HepG2 (cell line): ENCODE results near the gene FALEC. TPM values are rescaled to one million over a fixed set of nuclear protein-coding genes. Genes with fewer than 3 reads are reported as not detected.

Experiments used
- BCL3 ChIP-seq: sonication (generic); formaldehyde crosslinking; IDR thresholded peaks from 2 replicates; pipeline ENCODE4 v1.5.1; 2020; ENCODE audit warnings: mild to moderate bottlenecking, missing genetic modification reagents, moderate library complexity
- ELF1 ChIP-seq: sonication (generic); formaldehyde crosslinking; IDR thresholded peaks from 2 replicates; pipeline ENCODE4 v1.4.0; 2020; ENCODE audit warnings: missing genetic modification reagents
- FOSL1 ChIP-seq: sonication (generic); formaldehyde crosslinking; IDR thresholded peaks from 2 replicates; pipeline ENCODE4 v1.9.0; 2021; ENCODE audit warnings: missing genetic modification reagents, borderline replicate concordance
- LCORL ChIP-seq, 2 experiments: fragments of 450-650 bp in 1 of 2; sonication (generic) in 1 of 2; formaldehyde crosslinking in 1 of 2; IDR thresholded peaks; 2 replicates each; pipeline versions ENCODE4 v1.5.0 to v1.6.1; 2017 to 2020; ENCODE audit warnings: antibody characterized with exemption in 1 of 2, missing genetic modification reagents in 1 of 2
- MAZ ChIP-seq, 2 experiments: sonication (generic) in 1 of 2; formaldehyde crosslinking in 1 of 2; IDR thresholded peaks; 2 replicates each; pipeline versions ENCODE4 v1.5.0 to v1.6.1; 2012 to 2020; ENCODE audit warnings: low read depth in 2 of 2, mild to moderate bottlenecking in 2 of 2, borderline replicate concordance in 1 of 2, improper control_type of control experiment in 1 of 2, low read length in 1 of 2, missing genetic modification reagents in 1 of 2, moderate library complexity in 1 of 2
- PRMT3 ChIP-seq: sonication (generic); formaldehyde crosslinking; IDR thresholded peaks from 2 replicates; pipeline ENCODE4 v1.8.1; 2022; ENCODE audit warnings: low read depth, mild to moderate bottlenecking, moderate library complexity, missing genetic modification reagents, borderline replicate concordance
- SP1 ChIP-seq, 2 experiments: fragments of 450-650 bp in 1 of 2; sonication (generic) in 1 of 2; formaldehyde crosslinking in 1 of 2; IDR thresholded peaks; 2 replicates each; pipeline versions ENCODE4 v1.4.0 to v1.6.1; 2016 to 2020; ENCODE audit warnings: missing genetic modification reagents in 1 of 2
- SPEN ChIP-seq: sonication (generic); formaldehyde crosslinking; IDR thresholded peaks from 2 replicates; pipeline ENCODE4 v1.5.1; 2020; ENCODE audit warnings: low read depth, mild to moderate bottlenecking, missing genetic modification reagents
- TFAP4 ChIP-seq: sonication (generic); IDR thresholded peaks from 2 replicates; pipeline ENCODE4 v1.6.1; 2016; ENCODE audit warnings: low read depth, borderline replicate concordance
- ZNF121 ChIP-seq: sonication (generic); formaldehyde crosslinking; IDR thresholded peaks from 2 replicates; pipeline ENCODE4 v1.5.0; 2020; ENCODE audit warnings: mild to moderate bottlenecking, missing genetic modification reagents
- ZNF124 ChIP-seq: sonication (generic); formaldehyde crosslinking; IDR thresholded peaks from 2 replicates; pipeline ENCODE4 v1.4.0; 2020; ENCODE audit warnings: missing genetic modification reagents
- ZNF292 ChIP-seq: sonication (generic); formaldehyde crosslinking; IDR thresholded peaks from 2 replicates; pipeline ENCODE4 v1.8.1; 2022; ENCODE audit warnings: mild to moderate bottlenecking, low read depth, missing genetic modification reagents, borderline replicate concordance
- ZNF34 ChIP-seq: sonication (generic); formaldehyde crosslinking; IDR thresholded peaks from 2 replicates; pipeline ENCODE4 v1.4.0; 2020; ENCODE audit warnings: mild to moderate bottlenecking, missing genetic modification reagents, borderline replicate concordance
- ZNF557 ChIP-seq: sonication (generic); formaldehyde crosslinking; IDR thresholded peaks from 2 replicates; pipeline ENCODE4 v1.4.0; 2020; ENCODE audit warnings: missing genetic modification reagents
- ZNF563 ChIP-seq: sonication (generic); formaldehyde crosslinking; IDR thresholded peaks from 2 replicates; pipeline ENCODE4 v1.8.0; 2022; ENCODE audit warnings: mild to moderate bottlenecking, moderate library complexity, missing genetic modification reagents
- ZNF605 ChIP-seq: sonication (generic); formaldehyde crosslinking; IDR thresholded peaks from 2 replicates; pipeline ENCODE4 v1.8.0; 2022; ENCODE audit warnings: mild to moderate bottlenecking, missing genetic modification reagents
- ZSCAN21 ChIP-seq: sonication (generic); formaldehyde crosslinking; IDR thresholded peaks from 2 replicates; pipeline ENCODE4 v1.8.0; 2022; ENCODE audit warnings: mild to moderate bottlenecking, missing genetic modification reagents, moderate library complexity, borderline replicate concordance
- polyA plus RNA-seq, 8 experiments: library from polyadenylated mRNA; depleted of rRNA in 3 of 8; stranded (reverse) in 7 of 8; unstranded in 1 of 8; fragments of >200 nt; fragmentation: Illumina TruSeq in 4 of 8; extraction: Trizol in 4 of 8; gene quantifications; 2 replicates each; pipeline versions ENCODE4 v1.2.1 to v1.2.3, GENCODE V29; 2011 to 2016; ENCODE audit warnings: low read depth in 4 of 8, missing spikeins in 1 of 8, mixed read lengths in 1 of 8; ENCODE audit not compliant: insufficient read depth in 1 of 8
- total RNA-seq, 5 experiments: library from RNA; depleted of rRNA; stranded (reverse); fragments of >200 nt; fragmentation: Illumina TruSeq; extraction: Trizol; gene quantifications; 2 replicates each; pipeline ENCODE4 v1.2.3, GENCODE V29; 2016; ENCODE audit warnings: low read depth in 1 of 5
- TF ChIP-seq, protein P1 (sequence below): sonication (generic); formaldehyde crosslinking; IDR thresholded peaks from 2 replicates; pipeline ENCODE4 v1.9.0; 2021; ENCODE audit warnings: missing genetic modification reagents, mild to moderate bottlenecking, borderline replicate concordance
- TF ChIP-seq, protein P2 (sequence below): sonication (generic); formaldehyde crosslinking; IDR thresholded peaks from 2 replicates; pipeline ENCODE4 v1.4.0; 2020; ENCODE audit warnings: missing genetic modification reagents, borderline replicate concordance
- TF ChIP-seq, protein P3 (sequence below): IDR thresholded peaks from 2 replicates; pipeline ENCODE4 v1.6.1; 2016; ENCODE audit warnings: missing biosample characterization, missing genetic modification reagents, low read depth

Gene FALEC
- total and polyA plus RNA-seq, 2 of the 13 experiments (the other 11 are each of a cell fraction or from before 2014, with no cell fraction given) = 0.33 to 0.71 TPM

GRCh38 chr1:150562446-150563339 lies 47.1 kb downstream of the FALEC start (continued):
- TF ChIP-seq SP1 (IDR thresholded peaks at IDR 0.05) = no peak
- TF ChIP-seq SP1 (CRISPR knock-in tag; IDR thresholded peaks at IDR 0.05) = no peak
- TF ChIP-seq ZSCAN21 (CRISPR knock-in tag) = 0 out of 2 replicates have a peak, but pooled peaks have one; percentile 7
- TF ChIP-seq ZNF124 (CRISPR knock-in tag) = no peak
- no peak for TF ChIP-seq ZNF121
- TF ChIP-seq, protein P1, sequence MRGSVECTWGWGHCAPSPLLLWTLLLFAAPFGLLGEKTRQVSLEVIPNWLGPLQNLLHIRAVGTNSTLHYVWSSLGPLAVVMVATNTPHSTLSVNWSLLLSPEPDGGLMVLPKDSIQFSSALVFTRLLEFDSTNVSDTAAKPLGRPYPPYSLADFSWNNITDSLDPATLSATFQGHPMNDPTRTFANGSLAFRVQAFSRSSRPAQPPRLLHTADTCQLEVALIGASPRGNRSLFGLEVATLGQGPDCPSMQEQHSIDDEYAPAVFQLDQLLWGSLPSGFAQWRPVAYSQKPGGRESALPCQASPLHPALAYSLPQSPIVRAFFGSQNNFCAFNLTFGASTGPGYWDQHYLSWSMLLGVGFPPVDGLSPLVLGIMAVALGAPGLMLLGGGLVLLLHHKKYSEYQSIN (CRISPR knock-in tag) = no peak
- TF ChIP-seq, protein P2, sequence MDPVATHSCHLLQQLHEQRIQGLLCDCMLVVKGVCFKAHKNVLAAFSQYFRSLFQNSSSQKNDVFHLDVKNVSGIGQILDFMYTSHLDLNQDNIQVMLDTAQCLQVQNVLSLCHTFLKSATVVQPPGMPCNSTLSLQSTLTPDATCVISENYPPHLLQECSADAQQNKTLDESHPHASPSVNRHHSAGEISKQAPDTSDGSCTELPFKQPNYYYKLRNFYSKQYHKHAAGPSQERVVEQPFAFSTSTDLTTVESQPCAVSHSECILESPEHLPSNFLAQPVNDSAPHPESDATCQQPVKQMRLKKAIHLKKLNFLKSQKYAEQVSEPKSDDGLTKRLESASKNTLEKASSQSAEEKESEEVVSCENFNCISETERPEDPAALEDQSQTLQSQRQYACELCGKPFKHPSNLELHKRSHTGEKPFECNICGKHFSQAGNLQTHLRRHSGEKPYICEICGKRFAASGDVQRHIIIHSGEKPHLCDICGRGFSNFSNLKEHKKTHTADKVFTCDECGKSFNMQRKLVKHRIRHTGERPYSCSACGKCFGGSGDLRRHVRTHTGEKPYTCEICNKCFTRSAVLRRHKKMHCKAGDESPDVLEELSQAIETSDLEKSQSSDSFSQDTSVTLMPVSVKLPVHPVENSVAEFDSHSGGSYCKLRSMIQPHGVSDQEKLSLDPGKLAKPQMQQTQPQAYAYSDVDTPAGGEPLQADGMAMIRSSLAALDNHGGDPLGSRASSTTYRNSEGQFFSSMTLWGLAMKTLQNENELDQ (CRISPR knock-in tag) = no peak
- peak; percentile 33 for TF ChIP-seq ZNF605
- TF ChIP-seq ZNF563 (CRISPR knock-in tag) = no peak
- TF ChIP-seq TFAP4 = peak; percentile 70; the same call in 1 of the 2 replicates
- no peak for TF ChIP-seq FOSL1 (CRISPR knock-in tag)
- no peak for TF ChIP-seq ZNF557 (CRISPR knock-in tag)
- TF ChIP-seq ELF1 (CRISPR knock-in tag) = peak; percentile 65
- no peak for TF ChIP-seq LCORL (IDR thresholded peaks at IDR 0.05)
- TF ChIP-seq LCORL (CRISPR knock-in tag; IDR thresholded peaks at IDR 0.05) = peak; percentile 56
- no peak for TF ChIP-seq PRMT3
- no peak for TF ChIP-seq ZNF34
- TF ChIP-seq MAZ (IDR thresholded peaks at IDR 0.05; ENCODE audit: borderline replicate concordance, low read depth, low read length) = no peak
- 0 out of 2 replicates have a peak, but pooled peaks have one; percentile 14 for TF ChIP-seq MAZ (CRISPR knock-in tag; IDR thresholded peaks at IDR 0.05; ENCODE audit: low read depth)
- no peak; the same call in 1 of the 2 replicates for TF ChIP-seq SPEN (CRISPR knock-in tag)
- no peak for TF ChIP-seq ZNF292 (CRISPR knock-in tag)
- TF ChIP-seq, protein P3, sequence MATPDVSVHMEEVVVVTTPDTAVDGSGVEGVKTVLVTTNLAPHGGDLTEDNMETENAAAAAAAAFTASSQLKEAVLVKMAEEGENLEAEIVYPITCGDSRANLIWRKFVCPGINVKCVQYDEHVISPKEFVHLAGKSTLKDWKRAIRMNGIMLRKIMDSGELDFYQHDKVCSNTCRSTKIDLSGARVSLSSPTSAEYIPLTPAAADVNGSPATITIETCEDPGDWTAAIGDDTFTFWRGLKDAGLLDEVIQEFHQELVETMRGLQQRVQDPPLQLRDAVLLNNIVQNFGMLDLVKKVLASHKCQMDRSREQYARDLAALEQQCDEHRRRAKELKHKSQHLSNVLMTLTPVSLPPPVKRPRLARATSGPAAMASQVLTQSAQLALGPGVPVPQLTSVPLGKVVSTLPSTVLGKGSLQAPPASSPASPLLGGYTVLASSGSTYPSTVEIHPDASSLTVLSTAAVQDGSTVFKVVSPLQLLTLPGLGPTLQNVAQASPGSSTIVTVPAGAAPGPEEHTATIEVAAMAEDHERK (CRISPR knock-in tag) = no peak
- TF ChIP-seq BCL3 = no peak
